ENCODE data around the gene HDLBP.

The HDLBP gene

GRCh38 chr2:241182126-241182525, 133.3 kb downstream of the HDLBP start:
- Histone ChIP-seq H3K4me3 (ENCODE audit: low read length in 2 of 2) (no peak overlapping the region), H3K27me3 (ENCODE audit: control insufficient read depth in 1 of 2, insufficient read depth in 2 of 2, low read length in 2 of 2) (no peaks in the 10 kb centered on the region), H3K4me1 (ENCODE audit: control insufficient read depth, insufficient read depth, low read length) (no peaks in the 10 kb centered on the region), H3K27ac (ENCODE audit: low read length) (no peak overlapping the region), H3K9me3 (ENCODE audit: control insufficient read depth in 2 of 2, low read length in 2 of 2) (no peaks in the 10 kb centered on the region), H3K36me3 (ENCODE audit: control insufficient read depth in 2 of 2, insufficient read depth in 2 of 2, low read length in 2 of 2) (peaks cover 12 to 24% of the 10 kb centered on the region in 2 donors), H3K9ac (ENCODE audit: low read length in 2 of 2) (no peak overlapping the region)

GRCh38 chr2:241180495-241180894, 135.0 kb downstream of the HDLBP start:
- H3K36me3 ChIP-seq (ENCODE audit: control insufficient read depth in 2 of 2, insufficient read depth in 2 of 2, low read length in 2 of 2), result peaks cover 13 to 30% of the 10 kb centered on the region in 2 donors
- no peak overlapping the region for H3K9ac ChIP-seq (ENCODE audit: low read length in 2 of 2)
- H3K4me3 ChIP-seq (ENCODE audit: low read length in 2 of 2), result no peak overlapping the region
- no peaks in the 10 kb centered on the region for H3K4me1 ChIP-seq (ENCODE audit: control insufficient read depth, insufficient read depth, low read length)
- H3K27ac ChIP-seq (ENCODE audit: low read length), result no peak overlapping the region
- no peaks in the 10 kb centered on the region for H3K9me3 ChIP-seq (ENCODE audit: control insufficient read depth in 2 of 2, low read length in 2 of 2)
- H3K27me3 ChIP-seq (ENCODE audit: control insufficient read depth in 1 of 2, insufficient read depth in 2 of 2, low read length in 2 of 2), result no peaks in the 10 kb centered on the region

GRCh38 chr2:241179899-241180298, 135.6 kb downstream of the HDLBP start:
- Histone ChIP-seq H3K36me3 (ENCODE audit: control insufficient read depth in 2 of 2, insufficient read depth in 2 of 2, low read length in 2 of 2) (peaks cover 19 to 31% of the 10 kb centered on the region in 2 donors), H3K9me3 (ENCODE audit: control insufficient read depth in 2 of 2, low read length in 2 of 2) (no peaks in the 10 kb centered on the region), H3K4me1 (ENCODE audit: control insufficient read depth, insufficient read depth, low read length) (no peaks in the 10 kb centered on the region), H3K9ac (ENCODE audit: low read length in 2 of 2) (no peak overlapping the region), H3K27ac (ENCODE audit: low read length) (no peak overlapping the region), H3K27me3 (ENCODE audit: control insufficient read depth in 1 of 2, insufficient read depth in 2 of 2, low read length in 2 of 2) (no peaks in the 10 kb centered on the region), H3K4me3 (ENCODE audit: low read length in 2 of 2) (no peak overlapping the region)

GRCh38 chr2:241178961-241179360, 136.5 kb downstream of the HDLBP start:
- Histone ChIP-seq H3K9ac (ENCODE audit: low read length in 2 of 2) (no peak overlapping the region), H3K27me3 (ENCODE audit: control insufficient read depth in 1 of 2, insufficient read depth in 2 of 2, low read length in 2 of 2) (no peaks in the 10 kb centered on the region), H3K36me3 (ENCODE audit: control insufficient read depth in 2 of 2, insufficient read depth in 2 of 2, low read length in 2 of 2) (peaks cover 23 to 37% of the 10 kb centered on the region in 2 donors), H3K4me3 (ENCODE audit: low read length in 2 of 2) (no peak overlapping the region), H3K27ac (ENCODE audit: low read length) (no peak overlapping the region), H3K4me1 (ENCODE audit: control insufficient read depth, insufficient read depth, low read length) (no peaks in the 10 kb centered on the region), H3K9me3 (ENCODE audit: control insufficient read depth in 2 of 2, low read length in 2 of 2) (no peaks in the 10 kb centered on the region)

- Histone ChIP-seq H3K36me3 (ENCODE audit: control insufficient read depth in 2 of 2, insufficient read depth in 2 of 2, low read length in 2 of 2) (peaks cover 22 to 29% of the 10 kb centered on the region in 2 donors), H3K9me3 (ENCODE audit: control insufficient read depth in 2 of 2, low read length in 2 of 2) (no peaks in the 10 kb centered on the region)
Observed at GRCh38 chr2:241177526-241178334, 137.7 kb downstream of the HDLBP start.

More at GRCh38 chr2:241177526-241178334, 137.7 kb downstream of the HDLBP start:
- Histone ChIP-seq H3K4me1 (ENCODE audit: control insufficient read depth, insufficient read depth, low read length) (no peaks in the 10 kb centered on the region), H3K27me3 (ENCODE audit: control insufficient read depth in 1 of 2, insufficient read depth in 2 of 2, low read length in 2 of 2) (no peaks in the 10 kb centered on the region), H3K27ac (ENCODE audit: low read length) (no peak overlapping the region), H3K4me3 (ENCODE audit: low read length in 2 of 2) (no peak overlapping the region), H3K9ac (ENCODE audit: low read length in 2 of 2) (no peak overlapping the region)
